OCI-LY1 (cell line): ENCODE measurements around the gene RREB1.

Source experiments
- EZH2 ChIP-seq: fragments of 200-600 bp; sonication (generic), shearing (Covaris generic); IDR thresholded peaks from 2 replicates; pipeline ENCODE4 v1.8.0; 2017; ENCODE audit warnings: borderline replicate concordance, mixed run types, mild to moderate bottlenecking, antibody characterized with exemption, low read length, moderate library complexity, mixed read lengths
- TF ChIP-seq, protein P1 (sequence below): fragments of 200-600 bp; sonication (generic), shearing (Covaris generic); IDR thresholded peaks from 2 replicates; pipeline ENCODE4 v1.5.1; 2017; ENCODE audit warnings: mild to moderate bottlenecking, antibody characterized with exemption, low read length, moderate library complexity, mixed read lengths

DNA sequence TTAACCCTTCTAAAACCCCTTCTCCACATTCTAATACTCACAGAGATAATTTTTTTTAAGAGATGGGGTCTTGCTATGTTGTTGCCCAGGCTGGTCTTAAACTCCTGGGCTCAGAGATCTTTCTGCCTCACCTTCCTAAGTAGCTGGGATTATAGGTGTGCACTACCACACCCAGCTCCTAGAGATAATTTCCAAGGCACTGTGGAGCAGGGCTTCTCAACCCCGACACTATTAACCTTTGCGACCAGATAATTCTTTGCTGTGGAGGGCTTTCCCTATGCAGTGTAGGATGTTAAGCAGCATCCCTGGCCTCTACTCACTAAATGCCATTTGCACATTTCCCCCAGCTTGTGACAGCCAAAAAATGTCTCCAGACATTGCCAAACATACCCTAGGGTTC is 8.8 kb upstream of the RREB1 start:
- TF ChIP-seq, protein P1, sequence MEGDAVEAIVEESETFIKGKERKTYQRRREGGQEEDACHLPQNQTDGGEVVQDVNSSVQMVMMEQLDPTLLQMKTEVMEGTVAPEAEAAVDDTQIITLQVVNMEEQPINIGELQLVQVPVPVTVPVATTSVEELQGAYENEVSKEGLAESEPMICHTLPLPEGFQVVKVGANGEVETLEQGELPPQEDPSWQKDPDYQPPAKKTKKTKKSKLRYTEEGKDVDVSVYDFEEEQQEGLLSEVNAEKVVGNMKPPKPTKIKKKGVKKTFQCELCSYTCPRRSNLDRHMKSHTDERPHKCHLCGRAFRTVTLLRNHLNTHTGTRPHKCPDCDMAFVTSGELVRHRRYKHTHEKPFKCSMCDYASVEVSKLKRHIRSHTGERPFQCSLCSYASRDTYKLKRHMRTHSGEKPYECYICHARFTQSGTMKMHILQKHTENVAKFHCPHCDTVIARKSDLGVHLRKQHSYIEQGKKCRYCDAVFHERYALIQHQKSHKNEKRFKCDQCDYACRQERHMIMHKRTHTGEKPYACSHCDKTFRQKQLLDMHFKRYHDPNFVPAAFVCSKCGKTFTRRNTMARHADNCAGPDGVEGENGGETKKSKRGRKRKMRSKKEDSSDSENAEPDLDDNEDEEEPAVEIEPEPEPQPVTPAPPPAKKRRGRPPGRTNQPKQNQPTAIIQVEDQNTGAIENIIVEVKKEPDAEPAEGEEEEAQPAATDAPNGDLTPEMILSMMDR = no peak
- no peak for TF ChIP-seq EZH2
